ENCODE data around the gene PAPOLA.

PAPOLA gene

DNA sequence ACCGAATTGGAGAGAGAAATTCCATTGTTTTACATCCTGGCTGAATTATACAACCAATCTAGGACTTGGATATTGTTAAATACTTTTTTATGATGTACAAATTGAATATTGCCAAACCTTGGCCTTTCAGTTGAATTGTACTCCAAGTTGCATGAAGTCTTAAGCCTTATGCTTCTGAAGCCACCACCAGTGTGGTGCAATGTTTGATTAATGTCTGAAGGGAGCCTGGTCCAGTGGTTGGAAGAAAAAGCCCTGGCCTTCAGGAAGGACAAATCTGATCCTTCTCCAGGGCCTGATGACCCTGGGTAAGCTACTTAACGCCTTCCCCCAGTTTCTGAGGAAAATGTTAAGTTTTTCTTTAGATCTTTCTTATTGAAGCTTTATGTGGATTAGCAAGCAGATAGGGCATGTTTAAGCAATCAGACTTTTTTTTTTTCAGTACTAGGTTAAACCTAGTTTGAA, 72.0 kb downstream of the PAPOLA start:
- TF ChIP-seq, protein P1, sequence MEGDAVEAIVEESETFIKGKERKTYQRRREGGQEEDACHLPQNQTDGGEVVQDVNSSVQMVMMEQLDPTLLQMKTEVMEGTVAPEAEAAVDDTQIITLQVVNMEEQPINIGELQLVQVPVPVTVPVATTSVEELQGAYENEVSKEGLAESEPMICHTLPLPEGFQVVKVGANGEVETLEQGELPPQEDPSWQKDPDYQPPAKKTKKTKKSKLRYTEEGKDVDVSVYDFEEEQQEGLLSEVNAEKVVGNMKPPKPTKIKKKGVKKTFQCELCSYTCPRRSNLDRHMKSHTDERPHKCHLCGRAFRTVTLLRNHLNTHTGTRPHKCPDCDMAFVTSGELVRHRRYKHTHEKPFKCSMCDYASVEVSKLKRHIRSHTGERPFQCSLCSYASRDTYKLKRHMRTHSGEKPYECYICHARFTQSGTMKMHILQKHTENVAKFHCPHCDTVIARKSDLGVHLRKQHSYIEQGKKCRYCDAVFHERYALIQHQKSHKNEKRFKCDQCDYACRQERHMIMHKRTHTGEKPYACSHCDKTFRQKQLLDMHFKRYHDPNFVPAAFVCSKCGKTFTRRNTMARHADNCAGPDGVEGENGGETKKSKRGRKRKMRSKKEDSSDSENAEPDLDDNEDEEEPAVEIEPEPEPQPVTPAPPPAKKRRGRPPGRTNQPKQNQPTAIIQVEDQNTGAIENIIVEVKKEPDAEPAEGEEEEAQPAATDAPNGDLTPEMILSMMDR (IDR thresholded peaks at IDR 0.05; ENCODE audit: borderline replicate concordance, insufficient read depth, low read depth, low read length) = no peak
- H3K4me3 ChIP-seq (ENCODE audit: low read depth, low read length) = no peak overlapping the region

- TF ChIP-seq, protein P1 (IDR thresholded peaks at IDR 0.05; ENCODE audit: borderline replicate concordance, insufficient read depth, low read depth, low read length) = no peak
- H3K4me3 ChIP-seq (ENCODE audit: low read depth, low read length) = no peak overlapping the region
Measured at GRCh38 chr14:96574633-96575632, 72.8 kb downstream of the PAPOLA start.

DNA sequence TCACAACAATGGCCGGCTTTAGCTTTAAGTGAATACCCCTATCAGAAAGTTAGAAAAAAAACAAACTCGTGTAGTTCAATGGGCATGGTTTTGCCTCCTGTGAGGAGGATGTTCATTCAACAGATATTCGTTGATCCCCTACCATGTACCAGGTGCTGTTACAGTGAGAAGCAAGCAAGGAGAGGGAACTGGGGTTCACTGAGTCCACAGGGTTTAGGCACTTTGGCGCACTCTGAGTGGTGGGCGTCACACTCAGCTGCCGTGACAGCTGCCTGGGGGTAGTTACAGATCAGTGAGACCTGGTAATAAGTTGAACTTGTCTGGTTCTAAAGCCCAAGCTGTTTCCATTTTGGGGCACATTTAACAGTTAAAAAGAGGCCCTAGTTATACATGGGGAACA, 74.2 kb downstream of the PAPOLA start:
- H3K4me3 ChIP-seq (ENCODE audit: low read depth, low read length) = no peak overlapping the region
- TF ChIP-seq, protein P1 (IDR thresholded peaks at IDR 0.05; ENCODE audit: borderline replicate concordance, insufficient read depth, low read depth, low read length) = no peak

DNA sequence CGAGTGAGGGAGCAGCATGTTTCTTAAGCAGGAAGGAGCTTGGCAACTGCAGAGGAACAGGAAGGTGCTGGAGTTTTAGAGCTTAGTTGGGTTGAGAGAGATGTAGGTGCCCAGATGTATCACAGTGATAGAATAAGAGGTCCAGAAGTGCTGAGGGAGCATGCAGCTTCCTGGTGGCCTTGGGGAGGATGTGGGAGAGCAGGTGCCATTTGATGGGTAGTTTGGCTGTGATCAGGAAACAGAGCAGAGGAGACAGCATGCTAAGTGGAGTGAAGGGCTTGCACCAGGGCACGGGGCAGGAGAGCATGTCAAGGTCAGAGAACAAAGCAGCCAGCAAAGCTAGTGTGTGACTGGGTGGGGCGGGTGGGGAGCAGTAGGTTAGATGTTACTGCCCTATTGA, 74.8 kb downstream of the PAPOLA start:
- no peak overlapping the region for H3K4me3 ChIP-seq (ENCODE audit: low read depth, low read length)
- TF ChIP-seq, protein P1 (IDR thresholded peaks at IDR 0.05; ENCODE audit: borderline replicate concordance, insufficient read depth, low read depth, low read length) = no peak

GRCh38 chr14:96578619-96579018, 76.4 kb downstream of the PAPOLA start:
- no peak overlapping the region for H3K4me3 ChIP-seq (ENCODE audit: low read depth, low read length)
- TF ChIP-seq, protein P1 (IDR thresholded peaks at IDR 0.05; ENCODE audit: borderline replicate concordance, insufficient read depth, low read depth, low read length) = no peak

DNA sequence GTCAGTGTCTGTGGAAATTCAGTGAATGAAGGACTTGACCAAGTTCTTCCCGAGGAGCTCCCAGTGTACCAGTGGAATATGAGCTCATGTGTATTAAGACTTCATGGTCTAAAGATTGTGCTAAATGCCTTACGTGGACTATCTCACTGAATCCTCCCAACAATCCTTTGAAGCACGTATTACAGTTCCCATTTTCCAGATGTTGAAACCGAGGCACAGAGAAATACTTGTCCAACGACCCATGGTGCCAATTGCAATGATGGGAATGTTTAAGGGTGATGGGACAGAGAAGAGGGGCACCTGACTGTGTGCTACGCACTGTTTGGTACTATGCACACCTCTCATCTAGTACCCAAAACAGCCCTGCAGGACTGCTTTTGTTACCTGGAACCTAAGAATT, 77.2 kb downstream of the PAPOLA start:
- H3K4me3 ChIP-seq (ENCODE audit: low read depth, low read length) = no peak overlapping the region
- TF ChIP-seq, protein P1 (IDR thresholded peaks at IDR 0.05; ENCODE audit: borderline replicate concordance, insufficient read depth, low read depth, low read length) = no peak

GRCh38 chr14:96579855-96580254, 77.7 kb downstream of the PAPOLA start:
- H3K4me3 ChIP-seq (ENCODE audit: low read depth, low read length) = no peak overlapping the region
- TF ChIP-seq, protein P1 (IDR thresholded peaks at IDR 0.05; ENCODE audit: borderline replicate concordance, insufficient read depth, low read depth, low read length) = no peak

Data from GM12875 (cell line).